DOHH2 (cell line): ENCODE data around the gene RPL15.

ENCODE experiments used
- CTCF ChIP-seq: fragments of 200-600 bp; sonication (generic); IDR thresholded peaks from one replicate; pipeline ENCODE4 v1.5.1; 2014; ENCODE audit warnings: antibody characterized with exemption, mild to moderate bottlenecking, low read depth, low read length; ENCODE audit not compliant: poor library complexity, severe bottlenecking
- EZH2phosphoT487 ChIP-seq: fragments of 200-600 bp; sonication (generic); IDR thresholded peaks from 2 replicates; pipeline ENCODE4 v1.6.1; 2017; ENCODE audit warnings: borderline replicate concordance, mild to moderate bottlenecking, antibody characterized with exemption, low read length, moderate library complexity, mixed read lengths

- TF ChIP-seq CTCF (no peak), EZH2phosphoT487 (no peak)
Observed at GRCh38 chr3:23953523-23953922, 36.6 kb downstream of the RPL15 start.
